ENCODE measurements around the gene LACC1.

LACC1 gene

GRCh38 chr13:43879755-43880181 lies at the start of gene LACC1:
Gene LACC1, plus strand, starts transcription at chr13:43879904. Its CDS starts 1,082 bp downstream, at chr13:43880986.
- no peak for DNase-seq (ENCODE audit: low spot score)

- no peak for DNase-seq (ENCODE audit: low spot score)
Observed at GRCh38 chr13:43830497-43830881, 49.2 kb upstream of the LACC1 start.

- no peak for DNase-seq (ENCODE audit: low spot score)
Observed at GRCh38 chr13:43831088-43831487, 48.6 kb upstream of the LACC1 start.

- no peak for DNase-seq (ENCODE audit: low spot score)
Observed at GRCh38 chr13:43835701-43836100, 44.0 kb upstream of the LACC1 start.

- no peak for DNase-seq (ENCODE audit: low spot score)
Observed at GRCh38 chr13:43838909-43839308, 40.8 kb upstream of the LACC1 start.

GRCh38 chr13:43846496-43847158 lies 33.1 kb upstream of the LACC1 start:
- DNase-seq (ENCODE audit: low spot score) = no peak

- DNase-seq (ENCODE audit: low spot score) = peak; percentile 13
Observed at GRCh38 chr13:43848001-43848649, 31.6 kb upstream of the LACC1 start.

- no peak for DNase-seq (ENCODE audit: low spot score)
Observed at GRCh38 chr13:43850873-43851272, 28.8 kb upstream of the LACC1 start.

- DNase-seq (ENCODE audit: low spot score) = no peak
Observed at GRCh38 chr13:43852923-43853404, 26.7 kb upstream of the LACC1 start.

GRCh38 chr13:43861863-43862262 lies 17.8 kb upstream of the LACC1 start:
- DNase-seq (ENCODE audit: low spot score) = no peak

GRCh38 chr13:43864921-43865320 lies 14.8 kb upstream of the LACC1 start:
- peak; percentile 64 for DNase-seq (ENCODE audit: low spot score)

GRCh38 chr13:43865892-43866291 lies 13.8 kb upstream of the LACC1 start:
- peak; percentile 86 for DNase-seq (ENCODE audit: low spot score)

- no peak for DNase-seq (ENCODE audit: low spot score)
Observed at GRCh38 chr13:43872181-43872580, 7.5 kb upstream of the LACC1 start.

- peak; percentile 35 for DNase-seq (ENCODE audit: low spot score)
Observed at GRCh38 chr13:43874504-43875092, 5.1 kb upstream of the LACC1 start.

- no peak for DNase-seq (ENCODE audit: low spot score)
Observed at GRCh38 chr13:43876366-43876765, 3.3 kb upstream of the LACC1 start.

GRCh38 chr13:43877326-43877725 lies 2.4 kb upstream of the LACC1 start:
- no peak for DNase-seq (ENCODE audit: low spot score)

GRCh38 chr13:43877766-43878165 lies 1.9 kb upstream of the LACC1 start:
- no peak for DNase-seq (ENCODE audit: low spot score)

- DNase-seq (ENCODE audit: low spot score) = peak; percentile 88
Observed at GRCh38 chr13:43878892-43879754, 581 bp upstream of the LACC1 start, which contains the start of gene CCDC122. Gene CCDC122, minus strand, starts transcription at chr13:43879740. Its CDS starts 10,364 bp downstream, at chr13:43869376.

- DNase-seq (ENCODE audit: low spot score) = no peak
Observed at GRCh38 chr13:43880214-43880855, 631 bp downstream of the LACC1 start.

- DNase-seq (ENCODE audit: low spot score) = no peak
Observed at GRCh38 chr13:43880926-43881325, 1.2 kb downstream of the LACC1 start.

GRCh38 chr13:43881580-43881979 lies 1.9 kb downstream of the LACC1 start:
- no peak for DNase-seq (ENCODE audit: low spot score)

- DNase-seq (ENCODE audit: low spot score) = no peak
Observed at GRCh38 chr13:43883631-43884030, 3.9 kb downstream of the LACC1 start.

Measured in kidney tubule cell (primary cell).